Measurements from ENCODE around the gene ZFP36L1.

ZFP36L1 gene

DNA sequence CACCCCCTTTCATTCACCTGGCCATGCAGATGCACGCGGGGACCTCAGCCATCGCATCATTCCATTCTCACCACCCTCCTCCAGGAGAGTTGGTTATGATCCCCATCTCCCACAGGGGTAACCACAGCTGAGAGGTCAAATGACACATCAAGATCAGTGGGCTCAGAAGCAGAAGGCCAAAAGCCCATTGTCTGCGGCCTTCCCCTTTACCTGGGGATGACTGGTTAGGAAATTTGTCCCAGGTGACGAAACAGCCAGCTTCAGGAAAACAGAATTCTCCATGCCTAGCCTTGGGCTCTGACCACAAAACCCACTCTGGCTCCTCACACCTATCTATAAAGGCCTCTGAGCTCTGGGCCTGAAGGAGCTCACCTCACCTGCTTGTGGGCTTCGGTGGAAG, 36.1 kb downstream of the ZFP36L1 start:
- no peak overlapping the region for H2BK120ac ChIP-seq (ENCODE audit: low read depth, low read length)
- no peak overlapping the region for H4K5ac ChIP-seq (ENCODE audit: low read length)
- H4K8ac ChIP-seq (ENCODE audit: low read depth, low read length): no peak overlapping the region
- no peak overlapping the region for H3K56ac ChIP-seq (ENCODE audit: low read length)
- H2BK15ac ChIP-seq (replicated peaks; ENCODE audit: low read depth): no peak overlapping the region
- DNase-seq: no peak
- no peak overlapping the region for H3K18ac ChIP-seq (ENCODE audit: low read length)
- H3K4ac ChIP-seq (ENCODE audit: low read depth, low read length): no peak overlapping the region
- H3K27ac ChIP-seq (ENCODE audit: low read depth, low read length): no peak overlapping the region
- H3K23ac ChIP-seq (ENCODE audit: low read length): no peak overlapping the region
- H3K27me3 ChIP-seq (ENCODE audit: insufficient read depth, low read length, poor library complexity): no peaks in the 10 kb centered on the region
- no peak overlapping the region for H2BK5ac ChIP-seq (ENCODE audit: low read length)
- peaks cover 2% of the 10 kb centered on the region for H3K4me1 ChIP-seq (ENCODE audit: control insufficient read depth, low read depth, low read length)
- no CpG with 5 or more reads among the region's 6 CpGs for WGBS (ENCODE audit: extremely low coverage, insufficient coverage, low lambda C conversion rate)
- H3K4me3 ChIP-seq (ENCODE audit: low read length): no peak overlapping the region
- no peaks in the 10 kb centered on the region for H3K79me1 ChIP-seq (ENCODE audit: low read length)
- H3K4me2 ChIP-seq (ENCODE audit: low read length): no peak overlapping the region
- H3K36me3 ChIP-seq (ENCODE audit: control insufficient read depth, insufficient read depth, low read length): no peaks in the 10 kb centered on the region
- H3K79me2 ChIP-seq (ENCODE audit: control insufficient read depth, insufficient read depth, low read length): no peaks in the 10 kb centered on the region
- no peak overlapping the region for H2AK5ac ChIP-seq (ENCODE audit: low read length)
- H3K9ac ChIP-seq (ENCODE audit: low read length): no peak overlapping the region

DNA sequence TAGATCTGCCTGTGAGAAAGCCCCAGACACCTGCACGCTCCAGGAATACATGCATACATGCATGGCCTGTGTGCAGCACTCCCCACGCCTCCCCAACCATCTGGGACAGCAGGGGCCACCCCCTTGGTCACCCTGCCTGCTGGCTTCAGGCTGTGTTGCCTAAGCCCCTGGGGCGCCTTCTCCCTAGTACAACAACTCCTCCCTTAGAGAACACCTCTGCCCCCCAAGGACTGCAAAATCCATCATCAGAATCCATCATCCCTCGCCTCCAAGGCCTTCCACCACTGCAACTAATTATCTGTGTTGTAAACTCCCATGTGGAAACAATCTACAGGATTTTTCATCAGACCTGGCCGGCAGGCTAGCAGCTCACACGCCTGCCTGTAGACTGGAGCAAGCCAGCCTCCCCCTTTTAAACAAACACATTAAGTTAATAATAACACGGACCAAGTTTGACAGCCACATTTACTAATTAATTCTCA, 36.8 kb downstream of the ZFP36L1 start:
- WGBS (ENCODE audit: extremely low coverage, insufficient coverage, low lambda C conversion rate): no CpG with 5 or more reads among the region's 7 CpGs
- no peak for DNase-seq
- H3K27ac ChIP-seq (ENCODE audit: low read depth, low read length): no peak overlapping the region

DNA sequence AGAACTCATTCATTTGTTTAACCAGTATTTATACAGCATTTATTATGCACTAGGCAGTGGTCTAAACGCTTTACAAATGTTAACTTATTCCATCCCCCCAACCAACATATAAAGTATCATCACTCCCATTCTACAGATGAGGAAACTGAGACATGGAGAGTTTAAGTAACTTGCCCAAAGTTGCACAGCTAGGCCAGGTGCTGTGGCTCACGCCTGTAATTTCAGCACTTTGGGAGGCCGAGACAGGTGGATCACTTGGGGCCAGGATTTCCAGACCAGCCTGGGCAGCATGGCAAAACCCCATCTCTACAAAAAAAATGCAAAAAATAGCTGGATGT, 37.9 kb downstream of the ZFP36L1 start:
- no peak overlapping the region for H3K4me2 ChIP-seq (ENCODE audit: low read length)
- H3K56ac ChIP-seq (ENCODE audit: low read length): no peak overlapping the region
- no peak overlapping the region for H3K18ac ChIP-seq (ENCODE audit: low read length)
- H2BK15ac ChIP-seq (replicated peaks; ENCODE audit: low read depth): no peak overlapping the region
- H3K27me3 ChIP-seq (ENCODE audit: insufficient read depth, low read length, poor library complexity): no peaks in the 10 kb centered on the region
- no peak overlapping the region for H3K9ac ChIP-seq (ENCODE audit: low read length)
- H4K5ac ChIP-seq (ENCODE audit: low read length): no peak overlapping the region
- H2BK5ac ChIP-seq (ENCODE audit: low read length): no peak overlapping the region
- H3K23ac ChIP-seq (ENCODE audit: low read length): no peak overlapping the region
- no peak overlapping the region for H4K8ac ChIP-seq (ENCODE audit: low read depth, low read length)
- H3K4me3 ChIP-seq (ENCODE audit: low read length): no peak overlapping the region
- H2BK120ac ChIP-seq (ENCODE audit: low read depth, low read length): no peak overlapping the region
- no peak for DNase-seq
- H3K79me1 ChIP-seq (ENCODE audit: low read length): no peaks in the 10 kb centered on the region
- peaks cover 2% of the 10 kb centered on the region for H3K4me1 ChIP-seq (ENCODE audit: control insufficient read depth, low read depth, low read length)
- no peak overlapping the region for H2AK5ac ChIP-seq (ENCODE audit: low read length)
- H3K36me3 ChIP-seq (ENCODE audit: control insufficient read depth, insufficient read depth, low read length): no peaks in the 10 kb centered on the region
- no peak overlapping the region for H3K27ac ChIP-seq (ENCODE audit: low read depth, low read length)
- H3K79me2 ChIP-seq (ENCODE audit: control insufficient read depth, insufficient read depth, low read length): no peaks in the 10 kb centered on the region
- H3K4ac ChIP-seq (ENCODE audit: low read depth, low read length): no peak overlapping the region
- WGBS (ENCODE audit: extremely low coverage, insufficient coverage, low lambda C conversion rate): no CpG with 5 or more reads among the region's 3 CpGs

More for the DNA sequence above, 36.8 kb downstream of the ZFP36L1 start:
- no peak overlapping the region for H2BK5ac ChIP-seq (ENCODE audit: low read length)
- no peak overlapping the region for H3K56ac ChIP-seq (ENCODE audit: low read length)
- no peak overlapping the region for H2AK5ac ChIP-seq (ENCODE audit: low read length)
- H3K18ac ChIP-seq (ENCODE audit: low read length): no peak overlapping the region
- H3K27me3 ChIP-seq (ENCODE audit: insufficient read depth, low read length, poor library complexity): no peaks in the 10 kb centered on the region
- no peak overlapping the region for H2BK120ac ChIP-seq (ENCODE audit: low read depth, low read length)
- no peak overlapping the region for H3K4me3 ChIP-seq (ENCODE audit: low read length)
- H3K4me2 ChIP-seq (ENCODE audit: low read length): no peak overlapping the region
- no peak overlapping the region for H3K4ac ChIP-seq (ENCODE audit: low read depth, low read length)
- H3K79me2 ChIP-seq (ENCODE audit: control insufficient read depth, insufficient read depth, low read length): no peaks in the 10 kb centered on the region
- no peak overlapping the region for H2BK15ac ChIP-seq (replicated peaks; ENCODE audit: low read depth)
- H3K4me1 ChIP-seq (ENCODE audit: control insufficient read depth, low read depth, low read length): peaks cover 2% of the 10 kb centered on the region
- no peak overlapping the region for H3K23ac ChIP-seq (ENCODE audit: low read length)
- no peak overlapping the region for H4K5ac ChIP-seq (ENCODE audit: low read length)
- no peaks in the 10 kb centered on the region for H3K79me1 ChIP-seq (ENCODE audit: low read length)
- no peaks in the 10 kb centered on the region for H3K36me3 ChIP-seq (ENCODE audit: control insufficient read depth, insufficient read depth, low read length)
- no peak overlapping the region for H3K9ac ChIP-seq (ENCODE audit: low read length)
- no peak overlapping the region for H4K8ac ChIP-seq (ENCODE audit: low read depth, low read length)

DNA sequence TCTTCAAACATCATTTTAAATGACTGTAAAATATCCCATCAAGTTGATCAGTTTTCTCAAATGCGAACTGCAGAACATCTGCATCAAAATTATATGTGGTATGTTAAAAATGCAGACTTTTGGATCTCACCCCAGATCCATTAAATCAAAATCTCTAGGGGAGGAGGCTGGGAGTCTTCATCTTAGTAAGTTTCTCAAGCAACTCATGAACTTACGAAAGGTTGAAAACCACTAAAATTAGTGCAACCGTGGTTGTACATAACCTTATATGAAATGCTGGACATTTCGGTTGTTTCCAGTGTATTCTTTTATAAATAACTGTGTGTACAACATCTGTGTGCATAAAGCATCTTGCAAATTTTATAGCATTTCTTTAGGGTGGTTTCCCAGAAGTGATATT, 39.2 kb downstream of the ZFP36L1 start:
- WGBS (ENCODE audit: extremely low coverage, insufficient coverage, low lambda C conversion rate): no CpG with 5 or more reads among the region's 4 CpGs
- Histone ChIP-seq H3K9ac (ENCODE audit: low read length) (no peak overlapping the region), H2BK15ac (replicated peaks; ENCODE audit: low read depth) (no peak overlapping the region), H3K4me1 (ENCODE audit: control insufficient read depth, low read depth, low read length) (no peaks in the 10 kb centered on the region), H3K79me1 (ENCODE audit: low read length) (no peaks in the 10 kb centered on the region), H2BK120ac (ENCODE audit: low read depth, low read length) (no peak overlapping the region), H4K5ac (ENCODE audit: low read length) (no peak overlapping the region), H3K36me3 (ENCODE audit: control insufficient read depth, insufficient read depth, low read length) (no peaks in the 10 kb centered on the region), H3K27me3 (ENCODE audit: insufficient read depth, low read length, poor library complexity) (no peaks in the 10 kb centered on the region), H3K4me2 (ENCODE audit: low read length) (no peak overlapping the region), H2AK5ac (ENCODE audit: low read length) (no peak overlapping the region), H4K8ac (ENCODE audit: low read depth, low read length) (no peak overlapping the region), H3K56ac (ENCODE audit: low read length) (no peak overlapping the region), H3K27ac (ENCODE audit: low read depth, low read length) (no peak overlapping the region), H3K18ac (ENCODE audit: low read length) (no peak overlapping the region), H3K79me2 (ENCODE audit: control insufficient read depth, insufficient read depth, low read length) (no peaks in the 10 kb centered on the region), H3K4ac (ENCODE audit: low read depth, low read length) (no peak overlapping the region), H3K4me3 (ENCODE audit: low read length) (no peak overlapping the region), H2BK5ac (ENCODE audit: low read length) (no peak overlapping the region), H3K23ac (ENCODE audit: low read length) (no peak overlapping the region)
- DNase-seq: no peak

DNA sequence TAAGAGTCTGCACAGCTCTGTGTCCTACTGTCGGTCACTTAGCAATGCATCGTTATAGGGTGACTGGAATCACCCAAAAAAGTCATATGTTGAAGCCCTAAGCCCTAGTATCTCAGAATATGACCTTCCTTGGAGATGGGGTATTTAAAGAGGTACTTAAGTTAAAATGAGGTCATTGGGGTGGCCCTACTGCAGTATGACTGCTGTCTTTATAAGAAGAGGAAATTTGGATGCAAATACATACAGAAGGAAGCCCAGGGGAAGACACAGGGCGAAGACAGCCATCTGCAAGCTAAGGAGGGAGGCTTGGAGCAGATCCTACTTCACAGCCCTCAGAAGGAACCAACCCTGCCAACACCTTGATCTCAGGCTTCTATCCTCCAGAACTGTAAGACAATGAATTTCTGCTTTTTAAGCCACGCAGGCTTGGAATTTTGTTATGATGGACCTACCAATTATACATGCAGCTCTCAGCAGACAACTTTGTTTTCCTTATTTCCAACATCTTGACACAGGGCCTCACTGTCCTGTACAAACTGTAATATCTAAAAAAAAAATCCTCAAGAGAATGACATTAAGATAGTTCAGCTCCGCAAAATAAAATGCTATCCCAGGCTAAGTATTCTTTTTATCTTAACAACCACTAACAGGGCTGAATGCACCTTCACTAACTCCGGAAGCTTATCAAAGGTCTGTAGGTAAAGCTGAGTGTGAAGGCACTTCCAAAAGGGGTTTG, 40.4 kb downstream of the ZFP36L1 start:
- no peak overlapping the region for H3K23ac ChIP-seq (ENCODE audit: low read length)
- H4K5ac ChIP-seq (ENCODE audit: low read length): no peak overlapping the region
- H3K27ac ChIP-seq (ENCODE audit: low read depth, low read length): no peak overlapping the region
- no peak overlapping the region for H3K4ac ChIP-seq (ENCODE audit: low read depth, low read length)
- no peak overlapping the region for H2BK5ac ChIP-seq (ENCODE audit: low read length)
- H3K18ac ChIP-seq (ENCODE audit: low read length): no peak overlapping the region
- no peaks in the 10 kb centered on the region for H3K79me2 ChIP-seq (ENCODE audit: control insufficient read depth, insufficient read depth, low read length)
- no peak overlapping the region for H2BK15ac ChIP-seq (replicated peaks; ENCODE audit: low read depth)
- H2AK5ac ChIP-seq (ENCODE audit: low read length): no peak overlapping the region
- no peak overlapping the region for H3K9ac ChIP-seq (ENCODE audit: low read length)
- no peak overlapping the region for H3K56ac ChIP-seq (ENCODE audit: low read length)
- no peak overlapping the region for H2BK120ac ChIP-seq (ENCODE audit: low read depth, low read length)
- WGBS (ENCODE audit: extremely low coverage, insufficient coverage, low lambda C conversion rate): no CpG with 5 or more reads among the region's 6 CpGs
- H3K79me1 ChIP-seq (ENCODE audit: low read length): no peaks in the 10 kb centered on the region
- DNase-seq: no peak
- no peaks in the 10 kb centered on the region for H3K4me1 ChIP-seq (ENCODE audit: control insufficient read depth, low read depth, low read length)
- no peak overlapping the region for H4K8ac ChIP-seq (ENCODE audit: low read depth, low read length)
- no peaks in the 10 kb centered on the region for H3K36me3 ChIP-seq (ENCODE audit: control insufficient read depth, insufficient read depth, low read length)
- no peak overlapping the region for H3K4me3 ChIP-seq (ENCODE audit: low read length)
- no peaks in the 10 kb centered on the region for H3K27me3 ChIP-seq (ENCODE audit: insufficient read depth, low read length, poor library complexity)
- H3K4me2 ChIP-seq (ENCODE audit: low read length): no peak overlapping the region

Measured in mesendoderm (in vitro differentiated cells).